CD14-positive monocyte (primary cell): Measurements from ENCODE around the gene MRPL40. TPM values are rescaled to one million over a fixed set of nuclear protein-coding genes. Genes with fewer than 3 reads are reported as not detected.

Experiments used
- DNase-seq, 3 donors: peaks; one replicate each; pipeline ENCODE4 v3.0.0-alpha.2; 2011 to 2022
- H2AFZ ChIP-seq: 2 replicates; pipeline ENCODE4 v1.6.0; 2012; ENCODE audit warnings: mild to moderate bottlenecking, low read depth, low read length, inconsistent platforms; ENCODE audit not compliant: insufficient read depth, poor library complexity, severe bottlenecking
- H3K27ac ChIP-seq, 2 donors: 1 replicate in 1 of 2; 2 replicates in 1 of 2; pipeline ENCODE4 v1.5.1; 2012 to 2013; ENCODE audit warnings: low read length in 2 of 2, control low read depth in 1 of 2, inconsistent platforms in 1 of 2, low read depth in 1 of 2, mild to moderate bottlenecking in 1 of 2
- H3K27me3 ChIP-seq, 2 donors: one replicate each; pipeline versions ENCODE4 v1.6.0 to v1.6.1; 2011 to 2013; ENCODE audit warnings: low read length in 2 of 2; ENCODE audit not compliant: control insufficient read depth in 2 of 2, insufficient read depth in 2 of 2
- H3K36me3 ChIP-seq, 2 donors: replicated peaks in 1 of 2; 1 replicate in 1 of 2; 2 replicates in 1 of 2; pipeline versions ENCODE4 v1.5.1 to v1.6.1; 2012 to 2013; ENCODE audit warnings: low read length in 2 of 2, control low read depth in 1 of 2, inconsistent platforms in 1 of 2, mild to moderate bottlenecking in 1 of 2; ENCODE audit not compliant: insufficient read depth in 2 of 2, control insufficient read depth in 1 of 2
- H3K4me1 ChIP-seq, 2 donors: 1 replicate in 1 of 2; 2 replicates in 1 of 2; pipeline versions ENCODE4 v1.5.1 to v1.6.1; 2012 to 2013; ENCODE audit warnings: low read length in 2 of 2, control low read depth in 1 of 2, inconsistent platforms in 1 of 2, mild to moderate bottlenecking in 1 of 2, moderate library complexity in 1 of 2; ENCODE audit not compliant: insufficient read depth in 2 of 2, control insufficient read depth in 1 of 2
- H3K4me2 ChIP-seq: replicated peaks from 2 replicates; pipeline ENCODE3; 2012; ENCODE audit warnings: low read length, moderate library complexity, mild to moderate bottlenecking; ENCODE audit not compliant: poor library complexity, severe bottlenecking; ENCODE audit errors: extremely low read depth
- H3K4me3 ChIP-seq, 3 experiments: fragments of 200-600 bp in 1 of 3; sonication (generic) in 1 of 3; replicated peaks in 1 of 3; 1 replicate in 2 of 3; 2 replicates in 1 of 3; pipeline ENCODE4 v1.5.1; 2011 to 2013; ENCODE audit warnings: low read length in 3 of 3, mild to moderate bottlenecking in 3 of 3, control low read depth in 2 of 3, low read depth in 2 of 3, inconsistent platforms in 1 of 3, moderate library complexity in 1 of 3
- H3K79me2 ChIP-seq: 2 replicates; pipeline ENCODE4 v1.6.0; 2012; ENCODE audit warnings: mild to moderate bottlenecking, control low read depth, inconsistent platforms, low read length, moderate library complexity; ENCODE audit not compliant: insufficient read depth
- H3K9ac ChIP-seq: 2 replicates; pipeline ENCODE4 v1.6.0; 2017; ENCODE audit warnings: low read length, mild to moderate bottlenecking; ENCODE audit not compliant: insufficient read depth, poor library complexity, severe bottlenecking
- H3K9me3 ChIP-seq, 2 donors: replicated peaks in 1 of 2; 1 replicate in 1 of 2; 2 replicates in 1 of 2; pipeline versions ENCODE4 v1.5.1 to v1.6.1; 2012 to 2013; ENCODE audit warnings: low read length in 2 of 2, control low read depth in 1 of 2; ENCODE audit not compliant: control insufficient read depth in 1 of 2, insufficient read depth in 1 of 2
- H4K20me1 ChIP-seq: 2 replicates; pipeline ENCODE4 v1.6.0; 2012; ENCODE audit warnings: mild to moderate bottlenecking, low read length, control low read depth, moderate library complexity; ENCODE audit not compliant: insufficient read depth
- H3K27ac Mint-ChIP-seq, 7 donors: one replicate each; pipeline ENCODE4 v1.8.0; 2020; ENCODE audit warnings: mild to moderate bottlenecking in 7 of 7, mixed read lengths in 7 of 7, moderate library complexity in 6 of 7, inconsistent platforms in 2 of 7
- H3K27me3 Mint-ChIP-seq, 3 donors: one replicate each; pipeline ENCODE4 v1.8.0; 2021 to 2022; ENCODE audit warnings: low read depth in 3 of 3, mild to moderate bottlenecking in 3 of 3, mixed read lengths in 3 of 3, moderate library complexity in 3 of 3, inconsistent platforms in 1 of 3
- H3K36me3 Mint-ChIP-seq, 2 donors: one replicate each; pipeline ENCODE4 v1.8.0; 2020; ENCODE audit warnings: mixed read lengths in 2 of 2, inconsistent platforms in 1 of 2, mild to moderate bottlenecking in 1 of 2
- H3K4me1 Mint-ChIP-seq: one replicate; pipeline ENCODE4 v1.8.0; 2020; ENCODE audit warnings: mild to moderate bottlenecking, mixed read lengths
- H3K4me3 Mint-ChIP-seq, 2 donors: one replicate each; pipeline ENCODE4 v1.8.0; 2020; ENCODE audit warnings: mild to moderate bottlenecking in 2 of 2, mixed read lengths in 2 of 2, moderate library complexity in 1 of 2
- H3K9me3 Mint-ChIP-seq, 7 donors: one replicate each; pipeline ENCODE4 v1.8.0; 2020 to 2022; ENCODE audit warnings: mixed read lengths in 7 of 7, mild to moderate bottlenecking in 6 of 7, moderate library complexity in 6 of 7, inconsistent platforms in 2 of 7
- WGBS: methylation state at CpG from one replicate; pipeline ENCODE4 v1.1.5; 2013; ENCODE audit warnings: missing lambda C conversion rate; ENCODE audit not compliant: insufficient coverage; 5-methylcytosine and 5-hydroxymethylcytosine counted together
- intact Hi-C, 2 donors: fragments of 100-400 bp; cut with micrococcal nuclease; formaldehyde crosslinking; loops; one replicate each; pipeline versions ENCODE4 v1.15.0 to v1.15.1; 2023
- polyA plus RNA-seq, 3 donors: library from polyadenylated mRNA; depleted of rRNA in 1 of 3; unstranded in 2 of 3; stranded (reverse) in 1 of 3; fragments of 300-500 nt in 2 of 3; fragments of >200 nt in 1 of 3; fragmentation: Illumina TruSeq in 2 of 3; gene quantifications; 1 replicate in 2 of 3; 2 replicates in 1 of 3; pipeline ENCODE4 v1.2.3, GENCODE V29; 2012 to 2021
- TF ChIP-seq, protein P1 (sequence below): fragments of 200-600 bp; IDR thresholded peaks from one replicate; pipeline ENCODE4 v1.8.0; 2022; ENCODE audit warnings: antibody characterized with exemption, mild to moderate bottlenecking

MRPL40 gene
- polyA plus RNA-seq, 3 donors, result 9.2 to 61.4 (median 48.4) TPM

- peaks cover 16% of the 10 kb centered on the region for H4K20me1 ChIP-seq
- peaks cover 4 to 25% of the 10 kb centered on the region in 2 donors for H3K36me3 ChIP-seq
- no peak overlapping the region for H2AFZ ChIP-seq
- Mint-ChIP-seq H3K36me3 (peaks cover 15 to 29% of the 10 kb centered on the region in 2 donors), H3K27me3 (no peaks in the 10 kb centered on the region), H3K4me1 (peaks cover 22% of the 10 kb centered on the region), H3K9me3 (peaks cover 0 to 1% (median 0%) of the 10 kb centered on the region in 7 donors), H3K27ac (peak overlapping the region in 1 of 7 donors; percentile 15), H3K4me3 (no peak overlapping the region)
- peaks cover 34% of the 10 kb centered on the region for H3K79me2 ChIP-seq
- H3K27ac ChIP-seq, result no peak overlapping the region
- H3K9me3 ChIP-seq, result no peaks in the 10 kb centered on the region
- no peak for DNase-seq
- TF ChIP-seq, protein P1, sequence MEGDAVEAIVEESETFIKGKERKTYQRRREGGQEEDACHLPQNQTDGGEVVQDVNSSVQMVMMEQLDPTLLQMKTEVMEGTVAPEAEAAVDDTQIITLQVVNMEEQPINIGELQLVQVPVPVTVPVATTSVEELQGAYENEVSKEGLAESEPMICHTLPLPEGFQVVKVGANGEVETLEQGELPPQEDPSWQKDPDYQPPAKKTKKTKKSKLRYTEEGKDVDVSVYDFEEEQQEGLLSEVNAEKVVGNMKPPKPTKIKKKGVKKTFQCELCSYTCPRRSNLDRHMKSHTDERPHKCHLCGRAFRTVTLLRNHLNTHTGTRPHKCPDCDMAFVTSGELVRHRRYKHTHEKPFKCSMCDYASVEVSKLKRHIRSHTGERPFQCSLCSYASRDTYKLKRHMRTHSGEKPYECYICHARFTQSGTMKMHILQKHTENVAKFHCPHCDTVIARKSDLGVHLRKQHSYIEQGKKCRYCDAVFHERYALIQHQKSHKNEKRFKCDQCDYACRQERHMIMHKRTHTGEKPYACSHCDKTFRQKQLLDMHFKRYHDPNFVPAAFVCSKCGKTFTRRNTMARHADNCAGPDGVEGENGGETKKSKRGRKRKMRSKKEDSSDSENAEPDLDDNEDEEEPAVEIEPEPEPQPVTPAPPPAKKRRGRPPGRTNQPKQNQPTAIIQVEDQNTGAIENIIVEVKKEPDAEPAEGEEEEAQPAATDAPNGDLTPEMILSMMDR, result no peak
- no peak overlapping the region for H3K4me3 ChIP-seq
- intact Hi-C loops, result no loop called here
- H3K4me2 ChIP-seq, result no peak overlapping the region
- 96% methylated on average over 6 of the region's 9 CpGs for WGBS
- H3K27me3 ChIP-seq, result no peaks in the 10 kb centered on the region
- H3K9ac ChIP-seq, result no peak overlapping the region
- H3K4me1 ChIP-seq, result peaks cover 22 to 25% of the 10 kb centered on the region in 2 donors
Measured at GRCh38 chr22:19482297-19482696, 50.0 kb downstream of the MRPL40 start.

DNA sequence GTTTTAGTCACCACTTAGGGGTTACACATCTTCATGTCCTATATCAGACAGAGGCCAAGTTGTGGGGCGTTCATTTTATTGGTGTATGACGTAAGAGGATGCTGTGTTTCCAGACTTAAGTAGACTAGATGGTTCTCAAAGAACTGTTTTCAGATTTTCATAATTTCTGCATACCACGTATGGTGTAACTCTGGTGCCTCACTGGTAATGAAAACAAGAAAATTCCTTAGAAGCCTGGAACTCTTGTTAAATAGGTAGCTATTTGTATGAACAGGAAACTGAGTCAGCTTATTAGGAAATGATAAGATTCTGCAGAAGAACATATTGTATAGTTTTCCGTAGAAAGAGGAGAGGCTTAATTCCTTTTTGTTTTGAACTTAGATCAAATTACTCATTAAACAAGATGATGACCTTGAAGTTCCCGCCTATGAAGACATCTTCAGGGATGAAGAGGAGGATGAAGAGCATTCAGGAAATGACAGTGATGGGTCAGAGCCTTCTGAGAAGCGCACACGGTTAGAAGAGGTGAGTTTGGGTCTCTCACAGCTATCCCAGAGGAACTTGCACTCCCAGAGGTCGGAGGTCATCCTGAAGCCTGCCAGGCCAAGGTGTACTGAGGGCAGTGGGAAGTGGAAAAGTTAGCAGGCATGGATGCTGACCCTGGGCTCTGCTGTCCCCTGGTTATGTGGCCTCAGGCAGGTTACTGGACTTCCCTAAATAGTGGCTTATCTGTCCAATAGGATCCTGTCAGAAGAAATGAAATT, 51.3 kb downstream of the MRPL40 start:
- Histone ChIP-seq H3K27me3 (no peaks in the 10 kb centered on the region), H3K36me3 (peaks cover 4 to 32% of the 10 kb centered on the region in 2 donors), H3K9me3 (no peaks in the 10 kb centered on the region), H3K9ac (no peak overlapping the region), H3K27ac (no peak overlapping the region), H2AFZ (no peak overlapping the region), H3K4me1 (peaks cover 8 to 12% of the 10 kb centered on the region in 2 donors), H3K4me2 (no peak overlapping the region), H3K4me3 (no peak overlapping the region), H3K79me2 (peaks cover 20% of the 10 kb centered on the region), H4K20me1 (peaks cover 2% of the 10 kb centered on the region)
- H3K4me1 Mint-ChIP-seq, result peaks cover 10% of the 10 kb centered on the region
- peaks cover 0 to 1% (median 0%) of the 10 kb centered on the region in 7 donors for H3K9me3 Mint-ChIP-seq
- peak overlapping the region in 1 of 7 donors; percentile 34 for H3K27ac Mint-ChIP-seq
- TF ChIP-seq, protein P1, result no peak
- 85% methylated on average over 4 of the region's 8 CpGs for WGBS
- H3K27me3 Mint-ChIP-seq, result no peaks in the 10 kb centered on the region
- H3K36me3 Mint-ChIP-seq, result peaks cover 15 to 35% of the 10 kb centered on the region in 2 donors
- H3K4me3 Mint-ChIP-seq, result no peak overlapping the region
- intact Hi-C loops, result no loop called here
- DNase-seq, result no peak

Other genes with a start within 250 kb of the MRPL40 start
- 10 to 100 TPM in 1 of 3 donors, 1 to 10 TPM in 2; 5.1 to 17.0 (median 6.1) TPM for gene CLTCL1, start 140.8 kb upstream of the MRPL40 start, polyA plus RNA-seq
- 10 to 100 TPM in 1 of 3 donors, 1 to 10 TPM in 2; 1.8 to 20.7 (median 2.6) TPM for gene HIRA, start 812 bp upstream of the MRPL40 start, polyA plus RNA-seq
- 10 to 100 TPM; 21.2 to 40.3 (median 38.4) TPM for gene C22orf39, start 15.2 kb downstream of the MRPL40 start, polyA plus RNA-seq
- gene UFD1, start 46.6 kb downstream of the MRPL40 start, polyA plus RNA-seq, result 10 to 100 TPM; 57.0 to 82.5 (median 68.5) TPM
- under 1 TPM in 1 of 3 donors, not detected in 2; 0.04 TPM for gene CDC45, start 47.4 kb downstream of the MRPL40 start, polyA plus RNA-seq
- under 1 TPM; 0.05 to 0.35 (median 0.27) TPM for gene CLDN5, start 91.9 kb downstream of the MRPL40 start, polyA plus RNA-seq